Measurements from ENCODE around the gene IFFO2.

- TF ChIP-seq, protein P1, sequence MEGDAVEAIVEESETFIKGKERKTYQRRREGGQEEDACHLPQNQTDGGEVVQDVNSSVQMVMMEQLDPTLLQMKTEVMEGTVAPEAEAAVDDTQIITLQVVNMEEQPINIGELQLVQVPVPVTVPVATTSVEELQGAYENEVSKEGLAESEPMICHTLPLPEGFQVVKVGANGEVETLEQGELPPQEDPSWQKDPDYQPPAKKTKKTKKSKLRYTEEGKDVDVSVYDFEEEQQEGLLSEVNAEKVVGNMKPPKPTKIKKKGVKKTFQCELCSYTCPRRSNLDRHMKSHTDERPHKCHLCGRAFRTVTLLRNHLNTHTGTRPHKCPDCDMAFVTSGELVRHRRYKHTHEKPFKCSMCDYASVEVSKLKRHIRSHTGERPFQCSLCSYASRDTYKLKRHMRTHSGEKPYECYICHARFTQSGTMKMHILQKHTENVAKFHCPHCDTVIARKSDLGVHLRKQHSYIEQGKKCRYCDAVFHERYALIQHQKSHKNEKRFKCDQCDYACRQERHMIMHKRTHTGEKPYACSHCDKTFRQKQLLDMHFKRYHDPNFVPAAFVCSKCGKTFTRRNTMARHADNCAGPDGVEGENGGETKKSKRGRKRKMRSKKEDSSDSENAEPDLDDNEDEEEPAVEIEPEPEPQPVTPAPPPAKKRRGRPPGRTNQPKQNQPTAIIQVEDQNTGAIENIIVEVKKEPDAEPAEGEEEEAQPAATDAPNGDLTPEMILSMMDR (IDR thresholded peaks at IDR 0.05 in 2 of 3, conservative IDR thresholded peaks at IDR 0.05 in 1 of 3; ENCODE audit: borderline replicate concordance in 1 of 3, insufficient read depth in 1 of 3, low read depth in 2 of 3, low read length in 2 of 3) = no peak
- TF ChIP-seq POLR2A (IDR thresholded peaks at IDR 0.05; ENCODE audit: borderline replicate concordance, extremely low read depth, insufficient read depth, insufficient read length) = no peak
- TF ChIP-seq, protein P2, sequence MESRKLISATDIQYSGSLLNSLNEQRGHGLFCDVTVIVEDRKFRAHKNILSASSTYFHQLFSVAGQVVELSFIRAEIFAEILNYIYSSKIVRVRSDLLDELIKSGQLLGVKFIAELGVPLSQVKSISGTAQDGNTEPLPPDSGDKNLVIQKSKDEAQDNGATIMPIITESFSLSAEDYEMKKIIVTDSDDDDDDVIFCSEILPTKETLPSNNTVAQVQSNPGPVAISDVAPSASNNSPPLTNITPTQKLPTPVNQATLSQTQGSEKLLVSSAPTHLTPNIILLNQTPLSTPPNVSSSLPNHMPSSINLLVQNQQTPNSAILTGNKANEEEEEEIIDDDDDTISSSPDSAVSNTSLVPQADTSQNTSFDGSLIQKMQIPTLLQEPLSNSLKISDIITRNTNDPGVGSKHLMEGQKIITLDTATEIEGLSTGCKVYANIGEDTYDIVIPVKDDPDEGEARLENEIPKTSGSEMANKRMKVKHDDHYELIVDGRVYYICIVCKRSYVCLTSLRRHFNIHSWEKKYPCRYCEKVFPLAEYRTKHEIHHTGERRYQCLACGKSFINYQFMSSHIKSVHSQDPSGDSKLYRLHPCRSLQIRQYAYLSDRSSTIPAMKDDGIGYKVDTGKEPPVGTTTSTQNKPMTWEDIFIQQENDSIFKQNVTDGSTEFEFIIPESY (IDR thresholded peaks at IDR 0.05; ENCODE audit: extremely low read depth, insufficient replicate concordance, low read length) = no peak
- TF ChIP-seq SIN3A (IDR thresholded peaks at IDR 0.05; ENCODE audit: low read depth) = no peak
- TF ChIP-seq SP1 (IDR thresholded peaks at IDR 0.05; ENCODE audit: low read depth) = no peak
- no peak for TF ChIP-seq EZH2 (IDR thresholded peaks at IDR 0.05)
- TF ChIP-seq POLR2AphosphoS5 (IDR thresholded peaks at IDR 0.05; ENCODE audit: low read depth, low read length) = no peak
- TF ChIP-seq ZNF274 (IDR thresholded peaks at IDR 0.05; ENCODE audit: low read depth, low read length) = no peak
- no peak for TF ChIP-seq CBX3 (IDR thresholded peaks at IDR 0.05; ENCODE audit: low read depth)
- TF ChIP-seq EGR1 (IDR thresholded peaks at IDR 0.05; ENCODE audit: low read depth) = no peak
- TF ChIP-seq, protein P3, sequence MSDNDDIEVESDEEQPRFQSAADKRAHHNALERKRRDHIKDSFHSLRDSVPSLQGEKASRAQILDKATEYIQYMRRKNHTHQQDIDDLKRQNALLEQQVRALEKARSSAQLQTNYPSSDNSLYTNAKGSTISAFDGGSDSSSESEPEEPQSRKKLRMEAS (IDR thresholded peaks at IDR 0.05) = no peak
These were observed 23.6 kb downstream of the IFFO2 start for GRCh38 chr1:18932879-18933278.
